Measurements from ENCODE around the gene RSRC1. TPM values are rescaled to one million over a fixed set of nuclear protein-coding genes. Genes with fewer than 3 reads are reported as not detected.

Gene RSRC1
- total and polyA plus RNA-seq, 2 of the 8 experiments (the other 6 are each of a cell fraction or from before 2014, with no cell fraction given), result 2.0 to 27.9 TPM

DNA sequence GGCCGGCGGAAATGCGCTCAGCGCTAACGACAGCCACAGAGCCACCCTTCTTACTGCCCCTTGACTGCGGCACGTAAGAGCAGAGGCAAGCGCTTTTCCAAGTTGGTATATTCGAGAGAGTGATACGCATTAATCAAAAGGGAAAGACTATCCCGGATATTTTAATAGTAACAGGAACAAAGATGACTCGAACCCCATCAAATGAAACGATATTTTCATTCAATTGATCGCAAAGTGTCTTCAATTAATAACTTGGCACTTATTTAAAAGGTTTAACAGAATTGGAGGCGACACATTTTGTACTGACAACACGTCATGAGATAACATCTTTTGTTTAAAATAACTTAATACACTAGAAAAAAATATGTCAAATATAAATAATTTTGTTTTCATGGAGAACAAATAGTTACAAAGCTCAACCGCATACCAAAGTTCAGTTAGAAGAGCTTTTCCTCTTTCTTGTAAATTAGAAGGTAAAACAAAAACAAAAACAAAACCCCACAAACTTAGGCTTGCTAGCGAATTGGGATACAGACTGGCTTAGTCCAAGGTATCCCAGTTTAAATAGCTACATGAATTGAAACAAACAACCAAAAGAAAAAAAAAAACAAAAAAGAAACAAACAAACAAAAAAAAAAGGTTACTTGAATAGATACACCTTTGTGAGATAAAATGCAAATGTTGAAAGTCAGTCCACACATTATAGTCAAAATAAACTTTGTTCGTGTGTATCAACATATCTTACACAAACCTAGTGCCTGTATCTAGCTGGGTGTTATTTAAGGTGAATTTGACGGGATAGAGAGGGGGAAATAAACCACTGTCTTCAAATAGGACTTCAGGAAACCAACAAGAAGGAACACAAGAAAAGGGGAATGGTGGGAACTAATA is 13.8 kb upstream of the RSRC1 start (continued):
- TF ChIP-seq CHD1 (IDR thresholded peaks at IDR 0.05; ENCODE audit: low read depth, low read length), result no peak

Measured in H1 (cell line).